Upper lobe of right lung (tissue), 1 donor: ENCODE data around the gene LOC101059915.

Experiments used
- ATAC-seq: fragments of 200-7000 bp; cut with Tn5 transposase; one replicate; pipeline ENCODE4 v1.9.1; 2020; ENCODE audit warnings: mild to moderate bottlenecking, moderate library complexity
- DNase-seq: peaks from one replicate; pipeline ENCODE4 v3.0.0-alpha.2; 2020
- H3K27ac ChIP-seq: fragments of 200-600 bp; one replicate; pipeline ENCODE4 v1.8.0; 2022
- H3K27me3 ChIP-seq: fragments of 200-600 bp; one replicate; pipeline ENCODE4 v1.8.0; 2022; ENCODE audit warnings: mild to moderate bottlenecking
- H3K36me3 ChIP-seq: fragments of 200-600 bp; one replicate; pipeline ENCODE4 v1.8.0; 2022
- H3K4me1 ChIP-seq: fragments of 200-600 bp; one replicate; pipeline ENCODE4 v1.8.0; 2022
- H3K4me3 ChIP-seq: fragments of 200-600 bp; one replicate; pipeline ENCODE4 v1.8.0; 2022; ENCODE audit warnings: mild to moderate bottlenecking
- H3K9me3 ChIP-seq: fragments of 200-600 bp; one replicate; pipeline ENCODE4 v1.8.0; 2022
- CTCF ChIP-seq: fragments of 200-600 bp; IDR thresholded peaks from one replicate; pipeline ENCODE4 v1.8.0; 2022; ENCODE audit warnings: antibody characterized with exemption
- intact Hi-C: fragments of 100-400 bp; cut with DNase I; formaldehyde crosslinking; loops from one replicate; pipeline ENCODE4 v1.11.0; 2022
- donor health status: DM: no; HTN: yes; CAD: no; lungs with severe emphysema.

Gene LOC101059915

GRCh38 chrX:71619986-71620385, 47.4 kb upstream of the LOC101059915 start:
- no peak overlapping the region for H3K27ac ChIP-seq
- no peak for TF ChIP-seq CTCF
- ATAC-seq (no peak), DNase-seq (no peak)
- no peak overlapping the region for H3K4me3 ChIP-seq
- H3K36me3 ChIP-seq = no peaks in the 10 kb centered on the region
- intact Hi-C loops = no loop called here
- H3K4me1 ChIP-seq = peaks cover 15% of the 10 kb centered on the region
- no peaks in the 10 kb centered on the region for H3K27me3 ChIP-seq
- no peaks in the 10 kb centered on the region for H3K9me3 ChIP-seq

GRCh38 chrX:71621603-71622002, 45.7 kb upstream of the LOC101059915 start:
- intact Hi-C loops = no loop called here
- no peak overlapping the region for H3K27ac ChIP-seq
- no peak for TF ChIP-seq CTCF
- H3K36me3 ChIP-seq = no peaks in the 10 kb centered on the region
- no peaks in the 10 kb centered on the region for H3K27me3 ChIP-seq
- DNase-seq (no peak), ATAC-seq (no peak)
- H3K4me3 ChIP-seq = no peak overlapping the region
- no peaks in the 10 kb centered on the region for H3K9me3 ChIP-seq
- peaks cover 15% of the 10 kb centered on the region for H3K4me1 ChIP-seq

GRCh38 chrX:71622032-71622575, 45.2 kb upstream of the LOC101059915 start:
- no peak for TF ChIP-seq CTCF
- DNase-seq (no peak), ATAC-seq (no peak)
- H3K4me3 ChIP-seq = no peak overlapping the region
- intact Hi-C loops = no loop called here
- H3K9me3 ChIP-seq = no peaks in the 10 kb centered on the region
- no peaks in the 10 kb centered on the region for H3K36me3 ChIP-seq
- H3K27me3 ChIP-seq = no peaks in the 10 kb centered on the region
- peaks cover 15% of the 10 kb centered on the region for H3K4me1 ChIP-seq
- peak overlapping the region; percentile 80 for H3K27ac ChIP-seq

GRCh38 chrX:71622576-71623450, 44.5 kb upstream of the LOC101059915 start:
- H3K4me1 ChIP-seq = peaks cover 15% of the 10 kb centered on the region
- DNase-seq (peak; percentile 84), ATAC-seq (peak; percentile 88)
- no peaks in the 10 kb centered on the region for H3K9me3 ChIP-seq
- no peaks in the 10 kb centered on the region for H3K36me3 ChIP-seq
- H3K27ac ChIP-seq = peak overlapping the region; percentile 80
- TF ChIP-seq CTCF = peak; percentile 31
- no peak overlapping the region for H3K4me3 ChIP-seq
- no peaks in the 10 kb centered on the region for H3K27me3 ChIP-seq
- intact Hi-C loops = no loop called here

GRCh38 chrX:71623714-71624113, 43.6 kb upstream of the LOC101059915 start:
- Histone ChIP-seq H3K4me1 (peaks cover 15% of the 10 kb centered on the region), H3K27ac (peak overlapping the region; percentile 80), H3K27me3 (no peaks in the 10 kb centered on the region), H3K4me3 (no peak overlapping the region), H3K9me3 (no peaks in the 10 kb centered on the region), H3K36me3 (no peaks in the 10 kb centered on the region)
- DNase-seq = no peak
- intact Hi-C loops = no loop called here
- no peak for TF ChIP-seq CTCF
- ATAC-seq = no peak
